HG02610 (cell line): Measurements from ENCODE around the gene MEX3B.
"Not testable (repeated sequence)": the region's sequence is repeated elsewhere in the genome, so short reads cannot be mapped to it uniquely, and the experiment has no call there.

Experiments used
- ATAC-seq: cut with Tn5 transposase; IDR thresholded peaks from one replicate; pipeline ENCODE4 v1.9.1; 2021; ENCODE audit warnings: mild to moderate bottlenecking, moderate library complexity; ENCODE audit not compliant: unreplicated experiment

The MEX3B gene

GRCh38 chr15:82014989-82015388 is 30.8 kb downstream of the MEX3B start:
- no peak for ATAC-seq

GRCh38 chr15:82012908-82013307 is 32.9 kb downstream of the MEX3B start:
- ATAC-seq: no peak

- no peak for ATAC-seq
These were observed 40.6 kb downstream of the MEX3B start for GRCh38 chr15:82005239-82005638.

- no peak for ATAC-seq
These were observed 41.9 kb downstream of the MEX3B start for GRCh38 chr15:82003916-82004315.

GRCh38 chr15:81995081-81995480 is 50.7 kb downstream of the MEX3B start:
- not testable (repeated sequence) for ATAC-seq

GRCh38 chr15:81992523-81992922 is 53.3 kb downstream of the MEX3B start:
- ATAC-seq: no peak
